Mammary epithelial cell (primary cell): Measurements from ENCODE around the gene GLCE.

ENCODE experiments used
- CTCF ChIP-seq, 2 donors: IDR thresholded peaks in 1 of 2; conservative IDR thresholded peaks in 1 of 2; 2 replicates each; pipeline ENCODE4 v1.5.1; 2011 to 2012; ENCODE audit warnings: inconsistent platforms in 2 of 2, low read length in 2 of 2, mild to moderate bottlenecking in 2 of 2, control low read depth in 1 of 2, low read depth in 1 of 2; ENCODE audit not compliant: insufficient read depth in 1 of 2; ENCODE audit errors: extremely low read depth in 1 of 2
- EZH2 ChIP-seq: IDR thresholded peaks from 2 replicates; pipeline ENCODE4 v1.6.1; 2012; ENCODE audit warnings: low read length, inconsistent platforms, borderline replicate concordance

GRCh38 chr15:69140306-69140705, 20.1 kb upstream of the GLCE start:
- no peak for TF ChIP-seq CTCF (conservative IDR thresholded peaks at IDR 0.05 in 1 of 2, IDR thresholded peaks at IDR 0.05 in 1 of 2; ENCODE audit: extremely low read depth in 1 of 2, insufficient read depth in 1 of 2, low read depth in 1 of 2, low read length in 2 of 2)
- no peak for TF ChIP-seq EZH2
